Osteoblast (primary cell): Measurements from ENCODE around the gene DMD. TPM values are rescaled to one million over a fixed set of nuclear protein-coding genes. Genes with fewer than 3 reads are reported as not detected.

Source experiments
- DNase-seq: peaks from one replicate; pipeline ENCODE4 v3.0.0; 2011; ENCODE audit warnings: low spot score, mixed read lengths; ENCODE audit not compliant: insufficient read length; ENCODE audit errors: missing footprints
- H2AFZ ChIP-seq: 2 replicates; pipeline ENCODE4 v1.6.0; 2011; ENCODE audit warnings: mild to moderate bottlenecking, low read length
- H3K27ac ChIP-seq: 2 replicates; pipeline ENCODE4 v1.5.1; 2011; ENCODE audit warnings: mild to moderate bottlenecking, low read depth, low read length, moderate library complexity
- H3K27me3 ChIP-seq: 2 replicates; pipeline ENCODE4 v1.6.0; 2012; ENCODE audit warnings: mild to moderate bottlenecking, control low read depth, inconsistent platforms, low read length, moderate library complexity; ENCODE audit not compliant: insufficient read depth
- H3K36me3 ChIP-seq: 2 replicates; pipeline ENCODE4 v1.5.1; 2011; ENCODE audit warnings: mild to moderate bottlenecking, low read length, control low read depth, moderate library complexity; ENCODE audit not compliant: insufficient read depth
- H3K4me1 ChIP-seq: 2 replicates; pipeline ENCODE4 v1.5.1; 2011; ENCODE audit warnings: mild to moderate bottlenecking, low read length, control low read depth, moderate library complexity; ENCODE audit not compliant: insufficient read depth
- H3K4me2 ChIP-seq: 2 replicates; pipeline ENCODE4 v1.6.0; 2011; ENCODE audit warnings: mild to moderate bottlenecking, low read length; ENCODE audit not compliant: insufficient read depth
- H3K4me3 ChIP-seq: fragments of 200-600 bp; sonication (generic); 3 replicates; pipeline ENCODE4 v1.5.1; 2012; ENCODE audit warnings: mild to moderate bottlenecking, low read length, inconsistent platforms; ENCODE audit not compliant: insufficient read depth
- H3K79me2 ChIP-seq: 2 replicates; pipeline ENCODE4 v1.6.0; 2012; ENCODE audit warnings: mild to moderate bottlenecking, low read length, control low read depth, inconsistent platforms; ENCODE audit not compliant: insufficient read depth
- H3K9me3 ChIP-seq: 2 replicates; pipeline ENCODE4 v1.5.1; 2011; ENCODE audit warnings: low read depth, low read length, control low read depth
- H4K20me1 ChIP-seq: 2 replicates; pipeline ENCODE4 v1.6.0; 2012; ENCODE audit warnings: mild to moderate bottlenecking, low read length, control low read depth; ENCODE audit not compliant: insufficient read depth
- total RNA-seq: library from RNA; depleted of rRNA; stranded (reverse); fragments of >200 nt; gene quantifications from 2 replicates; pipeline ENCODE4 v1.2.3, GENCODE V29; 2012
- TF ChIP-seq, protein P1 (sequence below): IDR thresholded peaks from 2 replicates; pipeline ENCODE4 v1.5.1; 2011; ENCODE audit warnings: mild to moderate bottlenecking, low read depth, low read length, moderate library complexity; ENCODE audit errors: extremely low read depth

Gene DMD
- total RNA-seq, 1 donor = 12.7 TPM

GRCh38 chrX:31497086-31497485 is 1714.3 kb downstream of the DMD start:
- TF ChIP-seq, protein P1, sequence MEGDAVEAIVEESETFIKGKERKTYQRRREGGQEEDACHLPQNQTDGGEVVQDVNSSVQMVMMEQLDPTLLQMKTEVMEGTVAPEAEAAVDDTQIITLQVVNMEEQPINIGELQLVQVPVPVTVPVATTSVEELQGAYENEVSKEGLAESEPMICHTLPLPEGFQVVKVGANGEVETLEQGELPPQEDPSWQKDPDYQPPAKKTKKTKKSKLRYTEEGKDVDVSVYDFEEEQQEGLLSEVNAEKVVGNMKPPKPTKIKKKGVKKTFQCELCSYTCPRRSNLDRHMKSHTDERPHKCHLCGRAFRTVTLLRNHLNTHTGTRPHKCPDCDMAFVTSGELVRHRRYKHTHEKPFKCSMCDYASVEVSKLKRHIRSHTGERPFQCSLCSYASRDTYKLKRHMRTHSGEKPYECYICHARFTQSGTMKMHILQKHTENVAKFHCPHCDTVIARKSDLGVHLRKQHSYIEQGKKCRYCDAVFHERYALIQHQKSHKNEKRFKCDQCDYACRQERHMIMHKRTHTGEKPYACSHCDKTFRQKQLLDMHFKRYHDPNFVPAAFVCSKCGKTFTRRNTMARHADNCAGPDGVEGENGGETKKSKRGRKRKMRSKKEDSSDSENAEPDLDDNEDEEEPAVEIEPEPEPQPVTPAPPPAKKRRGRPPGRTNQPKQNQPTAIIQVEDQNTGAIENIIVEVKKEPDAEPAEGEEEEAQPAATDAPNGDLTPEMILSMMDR = no peak
- Histone ChIP-seq H3K4me3 (no peak overlapping the region), H3K79me2 (no peaks in the 10 kb centered on the region), H3K4me1 (peaks cover 2% of the 10 kb centered on the region), H2AFZ (no peak overlapping the region), H3K4me2 (no peak overlapping the region), H3K27me3 (no peaks in the 10 kb centered on the region), H3K9me3 (no peaks in the 10 kb centered on the region), H4K20me1 (no peaks in the 10 kb centered on the region), H3K27ac (no peak overlapping the region), H3K36me3 (no peaks in the 10 kb centered on the region)
- DNase-seq = no peak

- H3K4me2 ChIP-seq = no peak overlapping the region
- no peak overlapping the region for H3K4me3 ChIP-seq
- TF ChIP-seq, protein P1 = no peak
- DNase-seq = no peak
- H3K27me3 ChIP-seq = no peaks in the 10 kb centered on the region
- H3K27ac ChIP-seq = no peak overlapping the region
- H3K36me3 ChIP-seq = no peaks in the 10 kb centered on the region
- no peaks in the 10 kb centered on the region for H3K79me2 ChIP-seq
- no peak overlapping the region for H2AFZ ChIP-seq
- H3K9me3 ChIP-seq = no peaks in the 10 kb centered on the region
- H3K4me1 ChIP-seq = no peaks in the 10 kb centered on the region
- no peaks in the 10 kb centered on the region for H4K20me1 ChIP-seq
Observed at GRCh38 chrX:31487951-31488350, 1723.4 kb downstream of the DMD start.

DNA sequence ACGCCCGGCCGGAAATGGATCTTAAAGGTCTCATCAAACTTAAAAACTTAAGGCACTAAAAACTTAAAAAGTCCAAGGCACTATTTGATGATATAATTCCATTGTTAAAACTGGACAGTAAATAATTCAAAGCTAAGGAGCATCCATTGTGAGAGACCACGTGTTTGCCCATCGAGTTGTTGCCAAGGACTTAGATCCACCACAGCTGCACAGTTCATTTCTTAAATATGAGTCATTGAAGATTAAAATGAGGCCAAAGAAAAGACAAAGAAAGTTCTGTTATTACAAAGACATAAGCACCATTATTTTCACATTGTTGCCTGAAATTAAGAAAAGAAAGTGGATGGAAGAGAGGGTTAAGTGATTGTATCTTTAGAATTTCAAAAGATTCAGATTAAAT is 1728.0 kb downstream of the DMD start:
- no peak overlapping the region for H3K4me2 ChIP-seq
- H3K4me3 ChIP-seq = no peak overlapping the region
- no peak for DNase-seq
- no peak overlapping the region for H2AFZ ChIP-seq
- no peaks in the 10 kb centered on the region for H3K9me3 ChIP-seq
- TF ChIP-seq, protein P1 = no peak
- H3K36me3 ChIP-seq = no peaks in the 10 kb centered on the region
- H3K27ac ChIP-seq = no peak overlapping the region
- no peaks in the 10 kb centered on the region for H3K79me2 ChIP-seq
- H3K27me3 ChIP-seq = no peaks in the 10 kb centered on the region
- no peaks in the 10 kb centered on the region for H4K20me1 ChIP-seq
- H3K4me1 ChIP-seq = no peaks in the 10 kb centered on the region

- TF ChIP-seq, protein P1 = no peak
- H3K79me2 ChIP-seq = no peaks in the 10 kb centered on the region
- no peaks in the 10 kb centered on the region for H3K9me3 ChIP-seq
- no peaks in the 10 kb centered on the region for H3K36me3 ChIP-seq
- no peak overlapping the region for H3K4me3 ChIP-seq
- no peak for DNase-seq
- H3K4me2 ChIP-seq = no peak overlapping the region
- no peaks in the 10 kb centered on the region for H4K20me1 ChIP-seq
- H3K27ac ChIP-seq = no peak overlapping the region
- no peaks in the 10 kb centered on the region for H3K27me3 ChIP-seq
- no peak overlapping the region for H2AFZ ChIP-seq
- no peaks in the 10 kb centered on the region for H3K4me1 ChIP-seq
Observed at GRCh38 chrX:31480696-31481095, 1730.7 kb downstream of the DMD start.
